HepG2 (cell line): ENCODE results near the gene COL9A2. TPM values are rescaled to one million over a fixed set of nuclear protein-coding genes. Genes with fewer than 3 reads are reported as not detected.

ENCODE experiments used
- BRD4 ChIP-seq: sonication (generic); formaldehyde crosslinking; IDR thresholded peaks from 2 replicates; pipeline ENCODE4 v1.4.0; 2020; ENCODE audit warnings: missing genetic modification reagents
- CAMTA2 ChIP-seq: sonication (generic); formaldehyde crosslinking; IDR thresholded peaks from 2 replicates; pipeline ENCODE4 v1.4.0; 2020; ENCODE audit warnings: mild to moderate bottlenecking, missing genetic modification reagents, borderline replicate concordance
- CREM ChIP-seq, 2 experiments: sonication (generic) in 1 of 2; formaldehyde crosslinking in 1 of 2; IDR thresholded peaks; 2 replicates each; pipeline versions ENCODE4 v1.4.0 to v1.6.1; 2016 to 2020; ENCODE audit warnings: antibody characterized with exemption in 1 of 2, mild to moderate bottlenecking in 1 of 2, missing genetic modification reagents in 1 of 2
- MED13 ChIP-seq: sonication (generic); formaldehyde crosslinking; IDR thresholded peaks from 2 replicates; pipeline ENCODE4 v1.5.0; 2020; ENCODE audit warnings: missing genetic modification reagents
- POLR2G ChIP-seq: fragments of 200-400 bp; formaldehyde crosslinking; IDR thresholded peaks from 2 replicates; pipeline ENCODE4 v1.6.1; 2018; ENCODE audit warnings: mild to moderate bottlenecking, low read depth, low read length, moderate library complexity
- RARA ChIP-seq: IDR thresholded peaks from 2 replicates; pipeline ENCODE4 v1.6.1; 2016; ENCODE audit warnings: missing genetic modification reagents, missing compliant biosample characterization
- RBM22 ChIP-seq: fragments of 200-400 bp; formaldehyde crosslinking; optimal IDR thresholded peaks from 2 replicates; pipeline ENCODE3; 2017; ENCODE audit warnings: mild to moderate bottlenecking, low read length, moderate library complexity
- ZBTB26 ChIP-seq: IDR thresholded peaks from 2 replicates; pipeline ENCODE4 v1.6.1; 2016; ENCODE audit warnings: missing compliant biosample characterization, missing genetic modification reagents, borderline replicate concordance
- ZBTB34 ChIP-seq: sonication (generic); formaldehyde crosslinking; IDR thresholded peaks from 2 replicates; pipeline ENCODE4 v1.8.0; 2022; ENCODE audit warnings: mild to moderate bottlenecking, missing genetic modification reagents
- ZFP36L1 ChIP-seq: sonication (generic); formaldehyde crosslinking; IDR thresholded peaks from 2 replicates; pipeline ENCODE4 v1.8.0; 2022; ENCODE audit warnings: mild to moderate bottlenecking, missing genetic modification reagents, moderate library complexity
- ZNF253 ChIP-seq: sonication (generic); formaldehyde crosslinking; IDR thresholded peaks from 2 replicates; pipeline ENCODE4 v1.8.0; 2022; ENCODE audit warnings: mild to moderate bottlenecking, missing genetic modification reagents, borderline replicate concordance
- ZNF276 ChIP-seq: sonication (generic); formaldehyde crosslinking; IDR thresholded peaks from 2 replicates; pipeline ENCODE4 v1.4.0; 2020; ENCODE audit warnings: mild to moderate bottlenecking, low read depth, missing genetic modification reagents
- ZNF557 ChIP-seq: sonication (generic); formaldehyde crosslinking; IDR thresholded peaks from 2 replicates; pipeline ENCODE4 v1.4.0; 2020; ENCODE audit warnings: missing genetic modification reagents
- ZNF687 ChIP-seq: sonication (generic); formaldehyde crosslinking; IDR thresholded peaks from 2 replicates; pipeline ENCODE4 v1.5.1; 2020; ENCODE audit warnings: mild to moderate bottlenecking, missing genetic modification reagents, moderate library complexity
- ZNF703 ChIP-seq: sonication (generic); formaldehyde crosslinking; IDR thresholded peaks from 2 replicates; pipeline ENCODE4 v1.5.1; 2020; ENCODE audit warnings: missing genetic modification reagents, mild to moderate bottlenecking, moderate library complexity, borderline replicate concordance
- polyA plus RNA-seq, 8 experiments: library from polyadenylated mRNA; depleted of rRNA in 3 of 8; stranded (reverse) in 7 of 8; unstranded in 1 of 8; fragments of >200 nt; fragmentation: Illumina TruSeq in 4 of 8; extraction: Trizol in 4 of 8; gene quantifications; 2 replicates each; pipeline versions ENCODE4 v1.2.1 to v1.2.3, GENCODE V29; 2011 to 2016; ENCODE audit warnings: low read depth in 4 of 8, missing spikeins in 1 of 8, mixed read lengths in 1 of 8; ENCODE audit not compliant: insufficient read depth in 1 of 8
- total RNA-seq, 5 experiments: library from RNA; depleted of rRNA; stranded (reverse); fragments of >200 nt; fragmentation: Illumina TruSeq; extraction: Trizol; gene quantifications; 2 replicates each; pipeline ENCODE4 v1.2.3, GENCODE V29; 2016; ENCODE audit warnings: low read depth in 1 of 5
- TF ChIP-seq, protein P1 (sequence below): sonication (generic); formaldehyde crosslinking; IDR thresholded peaks from 2 replicates; pipeline ENCODE4 v1.8.1; 2022; ENCODE audit warnings: low read depth, mild to moderate bottlenecking, missing genetic modification reagents

COL9A2 gene
- total and polyA plus RNA-seq, 2 of the 13 experiments (the other 11 are each of a cell fraction or from before 2014, with no cell fraction given), result 20.2 to 26.9 TPM

GRCh38 chr1:40257688-40258444 is 59.2 kb downstream of the COL9A2 start, which contains the start of gene ZMPSTE24 (continued):
- TF ChIP-seq ZFP36L1 (CRISPR knock-in tag), result peak; percentile 83
- TF ChIP-seq CAMTA2 (CRISPR knock-in tag), result no peak
- TF ChIP-seq ZNF253 (CRISPR knock-in tag), result no peak
- TF ChIP-seq ZNF276 (CRISPR knock-in tag), result no peak; the same call in 1 of the 2 replicates
- peak; percentile 63; the same call in 1 of the 2 replicates for TF ChIP-seq ZBTB26
- TF ChIP-seq POLR2G, result peak; percentile 89
- TF ChIP-seq ZNF557 (CRISPR knock-in tag), result no peak
- TF ChIP-seq MED13 (CRISPR knock-in tag), result no peak
- TF ChIP-seq BRD4 (CRISPR knock-in tag), result peak; percentile 61; the same call in 1 of the 2 replicates
- no peak for TF ChIP-seq RBM22
- peak; percentile 60; the same call in 1 of the 2 replicates for TF ChIP-seq ZNF703
- peak; percentile 39; the same call in 1 of the 2 replicates for TF ChIP-seq ZBTB34 (CRISPR knock-in tag)
- TF ChIP-seq ZNF687 (CRISPR knock-in tag), result peak; percentile 93
- peak; percentile 58 for TF ChIP-seq RARA (CRISPR knock-in tag)
- TF ChIP-seq CREM (IDR thresholded peaks at IDR 0.05), result peak; percentile 88
- no peak; the same call in 1 of the 2 replicates for TF ChIP-seq CREM (CRISPR knock-in tag; IDR thresholded peaks at IDR 0.05)
- TF ChIP-seq, protein P1, sequence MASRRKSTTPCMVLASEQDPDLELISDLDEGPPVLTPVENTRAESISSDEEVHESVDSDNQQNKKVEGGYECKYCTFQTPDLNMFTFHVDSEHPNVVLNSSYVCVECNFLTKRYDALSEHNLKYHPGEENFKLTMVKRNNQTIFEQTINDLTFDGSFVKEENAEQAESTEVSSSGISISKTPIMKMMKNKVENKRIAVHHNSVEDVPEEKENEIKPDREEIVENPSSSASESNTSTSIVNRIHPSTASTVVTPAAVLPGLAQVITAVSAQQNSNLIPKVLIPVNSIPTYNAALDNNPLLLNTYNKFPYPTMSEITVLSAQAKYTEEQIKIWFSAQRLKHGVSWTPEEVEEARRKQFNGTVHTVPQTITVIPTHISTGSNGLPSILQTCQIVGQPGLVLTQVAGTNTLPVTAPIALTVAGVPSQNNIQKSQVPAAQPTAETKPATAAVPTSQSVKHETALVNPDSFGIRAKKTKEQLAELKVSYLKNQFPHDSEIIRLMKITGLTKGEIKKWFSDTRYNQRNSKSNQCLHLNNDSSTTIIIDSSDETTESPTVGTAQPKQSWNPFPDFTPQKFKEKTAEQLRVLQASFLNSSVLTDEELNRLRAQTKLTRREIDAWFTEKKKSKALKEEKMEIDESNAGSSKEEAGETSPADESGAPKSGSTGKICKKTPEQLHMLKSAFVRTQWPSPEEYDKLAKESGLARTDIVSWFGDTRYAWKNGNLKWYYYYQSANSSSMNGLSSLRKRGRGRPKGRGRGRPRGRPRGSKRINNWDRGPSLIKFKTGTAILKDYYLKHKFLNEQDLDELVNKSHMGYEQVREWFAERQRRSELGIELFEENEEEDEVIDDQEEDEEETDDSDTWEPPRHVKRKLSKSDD (CRISPR knock-in tag), result no peak
